Measurements from ENCODE around the gene MEX3B. TPM values are rescaled to one million over a fixed set of nuclear protein-coding genes. Genes with fewer than 3 reads are reported as not detected.

Gene MEX3B
- total RNA-seq, 2 experiments from 2014 or later, result 5.8 to 8.7 TPM

GRCh38 chr15:82043796-82044372, 1.9 kb downstream of the MEX3B start:
- H3K36me3 ChIP-seq (ENCODE audit: insufficient read depth, low read length), result no peaks in the 10 kb centered on the region
- intact Hi-C loops (cut with micrococcal nuclease; ENCODE audit: unreplicated experiment), result loop anchor here (10.0 kb wide), 3 partner anchors 219 to 1039 kb away; partner anchors contain the start of gene TLNRD1
- H2AFZ ChIP-seq (ENCODE audit: low read length), result no peak overlapping the region
- no peak overlapping the region for H3K4me3 ChIP-seq (ENCODE audit: low read depth, low read length, poor library complexity, severe bottlenecking)
- peak overlapping the region; percentile 99; the same call in 1 of the 2 replicates for H3K4me2 ChIP-seq (ENCODE audit: low read length)
- no peak for TF ChIP-seq CTCF (conservative IDR thresholded peaks at IDR 0.05; ENCODE audit: low read length)
- TF ChIP-seq EZH2phosphoT487 (IDR thresholded peaks at IDR 0.05; ENCODE audit: borderline replicate concordance, low read depth, low read length), result no peak
- no peaks in the 10 kb centered on the region for H4K20me1 ChIP-seq (ENCODE audit: insufficient read depth, low read length)
- H3K9me3 ChIP-seq (ENCODE audit: low read length), result no peaks in the 10 kb centered on the region
- ChIA-PET CTCF (ENCODE audit: unreplicated experiment) (no interaction called here), POLR2A (no interaction called here)
- H3K9me2 ChIP-seq (ENCODE audit: insufficient read depth, low read length), result no peaks in the 10 kb centered on the region
- H3K27ac ChIP-seq (ENCODE audit: low read depth, low read length, poor library complexity, severe bottlenecking), result no peak overlapping the region
- BruUV-seq (replicated peaks), result no TSS peak
- H3K79me2 ChIP-seq (ENCODE audit: insufficient read depth, low read depth, low read length), result no peaks in the 10 kb centered on the region
- H3K4me1 ChIP-seq (ENCODE audit: insufficient read depth, low read length, poor library complexity, severe bottlenecking), result peaks cover 8% of the 10 kb centered on the region
- no peak for DNase-seq (ENCODE audit: low spot score)

- peaks cover 8% of the 10 kb centered on the region for H3K4me1 ChIP-seq (ENCODE audit: insufficient read depth, low read length, poor library complexity, severe bottlenecking)
- ChIA-PET CTCF (ENCODE audit: unreplicated experiment) (no interaction called here), POLR2A (no interaction called here)
- no peaks in the 10 kb centered on the region for H3K9me2 ChIP-seq (ENCODE audit: insufficient read depth, low read length)
- no peak for TF ChIP-seq EZH2phosphoT487 (IDR thresholded peaks at IDR 0.05; ENCODE audit: borderline replicate concordance, low read depth, low read length)
- no peak for TF ChIP-seq CTCF (conservative IDR thresholded peaks at IDR 0.05; ENCODE audit: low read length)
- H3K36me3 ChIP-seq (ENCODE audit: insufficient read depth, low read length), result no peaks in the 10 kb centered on the region
- H3K27ac ChIP-seq (ENCODE audit: low read depth, low read length, poor library complexity, severe bottlenecking), result no peak overlapping the region
- H3K4me3 ChIP-seq (ENCODE audit: low read depth, low read length, poor library complexity, severe bottlenecking), result no peak overlapping the region
- DNase-seq (ENCODE audit: low spot score), result no peak
- H3K9me3 ChIP-seq (ENCODE audit: low read length), result no peaks in the 10 kb centered on the region
- H4K20me1 ChIP-seq (ENCODE audit: insufficient read depth, low read length), result no peaks in the 10 kb centered on the region
- intact Hi-C loops (cut with micrococcal nuclease; ENCODE audit: unreplicated experiment), result loop anchor here (10.0 kb wide), 3 partner anchors 218 to 1038 kb away; partner anchors contain the start of gene TLNRD1
- H3K79me2 ChIP-seq (ENCODE audit: insufficient read depth, low read depth, low read length), result no peaks in the 10 kb centered on the region
- no peak overlapping the region for H3K4me2 ChIP-seq (ENCODE audit: low read length)
- BruUV-seq (replicated peaks), result no TSS peak
- no peak overlapping the region for H2AFZ ChIP-seq (ENCODE audit: low read length)
Observed at GRCh38 chr15:82043130-82043673, 2.6 kb downstream of the MEX3B start.

GRCh38 chr15:82040862-82041261, 5.0 kb downstream of the MEX3B start:
- H3K27ac ChIP-seq (ENCODE audit: low read depth, low read length, poor library complexity, severe bottlenecking), result no peak overlapping the region
- intact Hi-C loops (cut with micrococcal nuclease; ENCODE audit: unreplicated experiment), result loop anchor here (10.0 kb wide), 3 partner anchors 216 to 1036 kb away; partner anchors contain the start of gene TLNRD1
- no peaks in the 10 kb centered on the region for H4K20me1 ChIP-seq (ENCODE audit: insufficient read depth, low read length)
- no peaks in the 10 kb centered on the region for H3K36me3 ChIP-seq (ENCODE audit: insufficient read depth, low read length)
- no peak for DNase-seq (ENCODE audit: low spot score)
- ChIA-PET POLR2A (no interaction called here), CTCF (ENCODE audit: unreplicated experiment) (interaction anchor here (0.5 kb wide), 1 partner anchor 1568 kb away, joined by 3 read pairs; no protein-coding TSS in a partner anchor)
- TF ChIP-seq EZH2phosphoT487 (IDR thresholded peaks at IDR 0.05; ENCODE audit: borderline replicate concordance, low read depth, low read length) (no peak), CTCF (conservative IDR thresholded peaks at IDR 0.05; ENCODE audit: low read length) (no peak)
- H3K79me2 ChIP-seq (ENCODE audit: insufficient read depth, low read depth, low read length), result no peaks in the 10 kb centered on the region
- H3K9me3 ChIP-seq (ENCODE audit: low read length), result no peaks in the 10 kb centered on the region
- no peak overlapping the region for H2AFZ ChIP-seq (ENCODE audit: low read length)
- H3K4me2 ChIP-seq (ENCODE audit: low read length), result no peak overlapping the region
- H3K4me1 ChIP-seq (ENCODE audit: insufficient read depth, low read length, poor library complexity, severe bottlenecking), result no peaks in the 10 kb centered on the region
- no peaks in the 10 kb centered on the region for H3K9me2 ChIP-seq (ENCODE audit: insufficient read depth, low read length)
- BruUV-seq (replicated peaks), result no TSS peak
- H3K4me3 ChIP-seq (ENCODE audit: low read depth, low read length, poor library complexity, severe bottlenecking), result no peak overlapping the region
